NCI-H1048 (cell line): ENCODE measurements around the gene SERAC1.
"Not testable (repeated sequence)": the region's sequence is repeated elsewhere in the genome, so short reads cannot be mapped to it uniquely, and the experiment has no call there.

ENCODE experiments used
- DNase-seq: peaks from one replicate; lab custom pipeline; 2025; lab: John Stamatoyannopoulos, UW

Gene SERAC1

GRCh38 chr6:158168040-158168289, at the start of gene SERAC1:
TSS of gene SERAC1 (minus strand) at chr6:158168262. CDS start at chr6:158158363, 9,899 bp downstream.
- no peak for DNase-seq

GRCh38 chr6:158213925-158214674, 46.0 kb upstream of the SERAC1 start:
- DNase-seq, result no peak

GRCh38 chr6:158211273-158212055, 43.4 kb upstream of the SERAC1 start:
- DNase-seq, result no peak

- not testable (repeated sequence) for DNase-seq
These were observed 41.7 kb upstream of the SERAC1 start for GRCh38 chr6:158209582-158210333.

- not testable (repeated sequence) for DNase-seq
These were observed 40.4 kb upstream of the SERAC1 start for GRCh38 chr6:158208226-158209030.

- no peak for DNase-seq
These were observed 39.3 kb upstream of the SERAC1 start for GRCh38 chr6:158207422-158207788.

GRCh38 chr6:158206740-158207421, 38.8 kb upstream of the SERAC1 start:
- DNase-seq, result no peak

GRCh38 chr6:158205169-158205944, 37.3 kb upstream of the SERAC1 start:
- DNase-seq, result no peak

- DNase-seq, result no peak
These were observed 30.4 kb upstream of the SERAC1 start for GRCh38 chr6:158198461-158198860.

- no peak for DNase-seq
These were observed 26.6 kb upstream of the SERAC1 start for GRCh38 chr6:158194487-158195280.

- DNase-seq, result no peak
These were observed 23.7 kb upstream of the SERAC1 start for GRCh38 chr6:158191761-158192160.

- DNase-seq, result no peak
These were observed 23.0 kb upstream of the SERAC1 start for GRCh38 chr6:158191032-158191431.

GRCh38 chr6:158188591-158188990, 20.5 kb upstream of the SERAC1 start:
- no peak for DNase-seq

GRCh38 chr6:158185729-158186456, 17.8 kb upstream of the SERAC1 start:
- DNase-seq, result no peak

GRCh38 chr6:158184608-158185007, 16.5 kb upstream of the SERAC1 start:
- no peak for DNase-seq

- DNase-seq, result not testable (repeated sequence)
These were observed 15.3 kb upstream of the SERAC1 start for GRCh38 chr6:158183174-158183972.

GRCh38 chr6:158177712-158178111, 9.7 kb upstream of the SERAC1 start:
- not testable (repeated sequence) for DNase-seq

- DNase-seq, result no peak
These were observed 7.0 kb upstream of the SERAC1 start for GRCh38 chr6:158175111-158175510.
